ENCODE data around the gene NUDT19.

DNA sequence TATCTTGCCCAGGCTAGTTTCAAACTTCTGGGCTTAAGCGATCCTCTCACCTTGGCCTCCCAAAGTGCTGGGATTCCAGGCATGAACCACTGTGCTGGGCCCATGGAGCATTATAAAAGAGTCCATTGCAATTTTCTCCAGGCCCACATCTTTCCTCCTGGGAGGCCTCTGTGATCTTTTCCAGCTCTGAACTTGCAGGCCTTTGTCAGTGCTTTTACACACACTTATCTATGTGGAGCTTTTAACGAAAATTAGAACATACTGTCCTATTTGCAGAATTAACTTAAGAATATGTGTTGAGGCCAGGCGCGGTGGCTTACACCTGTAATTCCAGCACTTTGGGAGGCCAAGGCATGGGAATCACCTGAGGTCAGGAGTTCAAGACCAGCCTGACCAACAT is 51.8 kb downstream of the NUDT19 start:
- TF ChIP-seq TOX (CRISPR knock-in tag; IDR thresholded peaks at IDR 0.05; ENCODE audit: borderline replicate concordance) (no peak), OSR1 (CRISPR knock-in tag; IDR thresholded peaks at IDR 0.05) (no peak), ESRRG (CRISPR knock-in tag; IDR thresholded peaks at IDR 0.05) (no peak), ISL1 (CRISPR knock-in tag; IDR thresholded peaks at IDR 0.05) (no peak), ZNF8 (CRISPR knock-in tag; IDR thresholded peaks at IDR 0.05) (no peak), SNAI2 (CRISPR knock-in tag; IDR thresholded peaks at IDR 0.05) (no peak), ZFP3 (CRISPR knock-in tag; IDR thresholded peaks at IDR 0.05) (no peak), GLIS3 (CRISPR knock-in tag; IDR thresholded peaks at IDR 0.05) (no peak)
- TF ChIP-seq, protein P1, sequence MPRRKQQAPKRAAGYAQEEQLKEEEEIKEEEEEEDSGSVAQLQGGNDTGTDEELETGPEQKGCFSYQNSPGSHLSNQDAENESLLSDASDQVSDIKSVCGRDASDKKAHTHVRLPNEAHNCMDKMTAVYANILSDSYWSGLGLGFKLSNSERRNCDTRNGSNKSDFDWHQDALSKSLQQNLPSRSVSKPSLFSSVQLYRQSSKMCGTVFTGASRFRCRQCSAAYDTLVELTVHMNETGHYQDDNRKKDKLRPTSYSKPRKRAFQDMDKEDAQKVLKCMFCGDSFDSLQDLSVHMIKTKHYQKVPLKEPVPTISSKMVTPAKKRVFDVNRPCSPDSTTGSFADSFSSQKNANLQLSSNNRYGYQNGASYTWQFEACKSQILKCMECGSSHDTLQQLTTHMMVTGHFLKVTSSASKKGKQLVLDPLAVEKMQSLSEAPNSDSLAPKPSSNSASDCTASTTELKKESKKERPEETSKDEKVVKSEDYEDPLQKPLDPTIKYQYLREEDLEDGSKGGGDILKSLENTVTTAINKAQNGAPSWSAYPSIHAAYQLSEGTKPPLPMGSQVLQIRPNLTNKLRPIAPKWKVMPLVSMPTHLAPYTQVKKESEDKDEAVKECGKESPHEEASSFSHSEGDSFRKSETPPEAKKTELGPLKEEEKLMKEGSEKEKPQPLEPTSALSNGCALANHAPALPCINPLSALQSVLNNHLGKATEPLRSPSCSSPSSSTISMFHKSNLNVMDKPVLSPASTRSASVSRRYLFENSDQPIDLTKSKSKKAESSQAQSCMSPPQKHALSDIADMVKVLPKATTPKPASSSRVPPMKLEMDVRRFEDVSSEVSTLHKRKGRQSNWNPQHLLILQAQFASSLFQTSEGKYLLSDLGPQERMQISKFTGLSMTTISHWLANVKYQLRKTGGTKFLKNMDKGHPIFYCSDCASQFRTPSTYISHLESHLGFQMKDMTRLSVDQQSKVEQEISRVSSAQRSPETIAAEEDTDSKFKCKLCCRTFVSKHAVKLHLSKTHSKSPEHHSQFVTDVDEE (CRISPR knock-in tag; IDR thresholded peaks at IDR 0.05): no peak
- TF ChIP-seq, protein P2, sequence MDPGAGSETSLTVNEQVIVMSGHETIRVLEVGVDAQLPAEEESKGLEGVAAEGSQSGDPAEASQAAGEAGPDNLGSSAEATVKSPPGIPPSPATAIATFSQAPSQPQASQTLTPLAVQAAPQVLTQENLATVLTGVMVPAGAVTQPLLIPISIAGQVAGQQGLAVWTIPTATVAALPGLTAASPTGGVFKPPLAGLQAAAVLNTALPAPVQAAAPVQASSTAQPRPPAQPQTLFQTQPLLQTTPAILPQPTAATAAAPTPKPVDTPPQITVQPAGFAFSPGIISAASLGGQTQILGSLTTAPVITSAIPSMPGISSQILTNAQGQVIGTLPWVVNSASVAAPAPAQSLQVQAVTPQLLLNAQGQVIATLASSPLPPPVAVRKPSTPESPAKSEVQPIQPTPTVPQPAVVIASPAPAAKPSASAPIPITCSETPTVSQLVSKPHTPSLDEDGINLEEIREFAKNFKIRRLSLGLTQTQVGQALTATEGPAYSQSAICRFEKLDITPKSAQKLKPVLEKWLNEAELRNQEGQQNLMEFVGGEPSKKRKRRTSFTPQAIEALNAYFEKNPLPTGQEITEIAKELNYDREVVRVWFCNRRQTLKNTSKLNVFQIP (CRISPR knock-in tag; IDR thresholded peaks at IDR 0.05; ENCODE audit: borderline replicate concordance, low read depth): no peak
